Dedifferentiated amniotic fluid mesenchymal stem cell (primary cell): ENCODE results near the gene UNC5B.

Experiments used
- DNase-seq: peaks from one replicate; pipeline ENCODE4 v3.0.0-alpha.2; 2016; ENCODE audit errors: extremely low spot score

The UNC5B gene

DNA sequence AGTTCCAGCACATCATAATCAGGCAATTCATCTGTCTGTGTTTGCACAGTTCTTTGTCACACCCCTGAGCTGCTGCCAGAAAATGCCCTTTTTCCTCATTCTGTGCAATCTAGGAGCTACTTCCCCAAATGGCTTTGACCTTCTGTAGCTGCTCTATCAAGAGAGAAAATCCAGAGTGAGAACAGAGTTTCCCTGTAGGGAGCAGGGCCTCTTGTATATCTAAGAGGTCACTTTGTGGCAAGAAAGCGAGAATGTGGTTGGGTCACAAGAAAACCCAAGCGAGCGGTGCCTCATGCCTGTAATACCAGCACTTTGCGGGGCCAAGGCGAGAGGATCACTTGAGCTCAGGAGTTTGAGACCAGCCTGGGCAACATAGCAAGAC, 131.0 kb downstream of the UNC5B start:
- DNase-seq = no peak

DNA sequence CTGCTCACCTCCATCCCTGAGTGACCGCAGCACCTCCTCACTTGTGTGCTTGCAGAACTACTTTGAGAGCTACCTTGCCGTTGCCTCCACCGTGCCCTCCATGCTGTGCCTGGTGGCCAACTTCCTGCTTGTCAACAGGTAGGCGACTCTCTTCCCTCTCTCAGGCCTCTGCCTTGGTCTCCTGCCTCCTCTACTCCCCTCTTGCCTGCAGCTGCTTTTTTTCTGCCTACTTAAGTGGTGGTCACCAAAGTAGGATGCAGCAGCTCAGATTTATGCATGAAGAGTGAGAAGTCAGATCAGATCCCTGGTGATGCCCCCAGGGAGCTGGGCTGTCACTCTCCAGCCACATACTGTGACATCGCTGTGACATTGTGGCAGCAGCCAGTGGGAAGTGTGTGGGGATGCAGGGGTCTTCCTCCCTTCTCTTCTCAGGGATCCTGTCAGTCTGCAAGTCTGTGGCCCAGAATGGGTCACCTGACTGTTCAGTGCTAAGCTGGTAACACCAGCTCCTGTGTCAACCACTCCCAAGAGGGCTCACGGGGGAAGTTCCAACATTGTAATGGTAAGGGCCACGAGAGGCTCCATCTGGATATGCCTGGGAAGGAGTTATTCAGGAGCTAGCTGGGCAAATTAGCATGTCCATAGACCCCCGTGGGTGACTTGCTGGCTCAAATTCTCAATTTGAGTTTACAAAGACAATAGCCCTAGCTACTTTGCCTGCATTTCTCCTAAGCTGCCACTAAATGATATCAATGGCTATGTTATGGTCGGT, 132.0 kb downstream of the UNC5B start:
- no peak for DNase-seq

DNA sequence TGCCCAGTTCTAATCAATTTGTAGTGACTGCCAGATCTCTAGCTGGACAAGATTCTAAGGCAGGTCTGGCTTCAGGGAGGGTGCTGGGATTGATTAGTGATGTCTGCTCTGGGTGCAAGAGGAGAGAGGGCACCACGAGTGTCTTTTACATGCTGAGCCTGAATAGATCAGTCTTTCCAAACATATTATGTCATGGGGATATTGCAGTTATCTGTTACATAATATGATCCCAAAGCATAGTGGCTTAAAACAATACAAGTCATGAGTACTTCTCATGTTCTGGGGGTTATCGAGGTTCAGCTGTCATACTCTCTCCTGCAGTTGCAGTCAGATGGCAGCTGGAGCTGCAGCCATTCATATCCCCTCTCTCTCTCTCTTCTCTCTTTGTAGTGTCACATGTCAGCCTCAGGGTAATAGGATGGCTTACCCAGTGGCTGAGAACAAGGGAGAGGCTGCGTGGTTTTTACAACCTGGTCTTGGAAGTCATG, 132.7 kb downstream of the UNC5B start:
- no peak for DNase-seq

DNA sequence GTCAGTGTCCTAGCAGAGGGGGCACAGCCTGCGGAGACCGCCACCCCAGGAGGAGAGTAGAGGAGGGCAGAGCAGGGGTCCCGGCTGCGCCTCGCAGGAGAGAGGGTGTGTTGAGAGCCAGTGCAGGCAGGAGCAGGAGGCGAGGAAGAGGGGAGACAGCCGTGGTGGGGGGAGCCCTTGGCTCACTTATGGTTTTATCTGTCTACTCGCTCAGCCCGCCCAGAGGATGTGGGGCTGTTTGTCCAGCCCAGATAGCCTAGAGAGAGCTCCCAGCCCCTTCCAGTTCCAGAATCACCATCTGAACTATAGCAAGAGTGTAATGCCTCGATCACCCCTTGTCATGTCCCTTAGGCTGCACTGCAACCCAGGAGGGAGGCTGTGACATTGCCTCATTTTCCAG, 133.3 kb downstream of the UNC5B start:
- DNase-seq = no peak

DNA sequence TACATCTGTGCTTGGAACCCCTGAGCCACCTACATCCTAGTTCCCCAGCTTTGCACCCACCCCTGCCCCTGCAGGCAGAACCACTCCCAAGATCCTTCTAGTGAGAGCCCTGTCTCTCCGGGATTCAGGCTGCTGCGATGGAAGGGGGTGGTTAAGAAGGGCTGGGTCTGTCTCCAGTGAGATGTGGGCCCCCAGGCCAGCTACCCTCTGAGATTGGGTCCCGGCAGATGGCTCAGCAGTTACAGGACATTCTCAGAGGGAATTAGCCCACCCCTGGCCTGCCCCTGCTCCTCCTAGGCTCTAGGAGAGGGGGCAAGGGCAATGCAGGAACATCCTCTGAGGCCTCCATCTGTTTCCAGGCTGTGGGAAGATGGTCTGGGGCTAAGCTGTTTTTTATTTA, 134.4 kb downstream of the UNC5B start:
- no peak for DNase-seq

DNA sequence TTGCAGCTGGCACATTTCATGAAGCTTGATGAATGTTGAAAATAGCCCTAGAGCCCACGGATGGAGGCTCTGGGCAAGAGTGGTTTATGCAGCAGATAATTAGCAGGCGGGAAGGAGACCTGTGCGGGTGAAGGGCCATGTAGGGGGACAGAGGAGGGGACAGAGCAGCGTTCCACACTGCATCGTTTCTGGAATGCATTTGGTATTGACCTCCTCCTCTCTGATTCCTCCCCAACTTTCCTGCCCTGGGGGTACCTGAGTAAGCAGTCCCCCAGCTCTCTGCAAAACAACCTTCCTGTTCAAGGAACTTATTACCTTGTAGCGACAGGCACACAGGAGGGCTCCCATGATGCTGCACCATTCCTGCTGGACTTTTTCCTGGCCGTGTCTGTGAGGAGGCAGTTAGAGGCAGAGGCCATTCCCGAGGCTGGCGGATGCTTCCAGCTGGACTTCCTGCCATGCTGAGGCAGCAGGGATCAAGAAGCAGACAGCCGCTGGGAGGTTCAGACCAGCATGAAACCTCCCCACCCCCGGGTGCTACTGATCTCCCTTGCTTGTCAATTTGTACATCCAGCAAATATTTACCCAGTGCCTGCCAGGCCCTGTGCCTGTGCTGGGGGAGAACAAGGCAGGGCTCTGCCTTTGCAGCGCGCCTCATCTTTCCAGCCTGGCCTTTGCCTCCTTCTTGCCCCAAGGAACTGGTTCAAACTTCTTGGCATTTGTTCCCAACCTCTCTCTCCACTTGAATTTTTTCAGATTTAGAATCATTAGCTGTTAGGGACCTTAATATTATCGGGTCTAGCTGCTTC, 135.4 kb downstream of the UNC5B start:
- no peak for DNase-seq

DNA sequence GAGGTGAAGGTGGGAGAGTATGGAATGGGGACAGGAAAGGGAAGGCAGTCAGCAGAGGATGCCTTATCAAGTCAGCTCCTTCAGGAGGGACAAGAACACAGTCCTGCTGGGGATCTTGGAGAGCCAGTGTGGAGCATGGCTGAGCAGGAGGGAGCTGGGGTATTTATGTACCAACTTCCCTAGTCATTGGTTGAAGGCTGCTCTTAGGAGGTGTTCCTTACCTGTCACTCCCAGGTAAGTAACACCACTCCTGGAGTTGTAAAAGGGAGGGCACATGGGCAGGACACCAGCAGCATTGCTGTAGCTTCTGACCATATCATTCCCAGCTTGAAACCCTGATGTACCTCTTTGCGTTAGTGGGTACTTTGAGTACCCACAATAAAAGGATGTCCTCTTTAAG, 136.5 kb downstream of the UNC5B start:
- DNase-seq = no peak

DNA sequence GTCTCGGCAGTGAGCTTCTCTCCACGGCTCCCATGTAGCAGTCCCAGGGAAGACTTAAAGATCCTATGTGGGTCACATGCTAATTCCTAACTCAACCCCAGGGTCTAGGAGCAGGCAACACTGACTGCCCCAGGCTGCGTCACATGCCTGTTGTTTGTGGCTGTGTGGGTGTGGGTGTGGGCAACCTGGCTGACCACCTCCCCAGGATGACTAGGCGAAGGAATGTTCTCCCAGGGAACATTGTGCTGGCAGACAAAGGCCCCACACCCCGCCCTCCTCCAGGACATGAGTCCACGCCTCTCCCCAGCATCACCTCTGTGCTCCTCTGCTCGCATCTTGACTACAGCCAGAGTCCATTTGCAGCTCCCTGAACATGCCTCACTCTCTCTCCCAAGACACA, 137.0 kb downstream of the UNC5B start:
- no peak for DNase-seq

DNA sequence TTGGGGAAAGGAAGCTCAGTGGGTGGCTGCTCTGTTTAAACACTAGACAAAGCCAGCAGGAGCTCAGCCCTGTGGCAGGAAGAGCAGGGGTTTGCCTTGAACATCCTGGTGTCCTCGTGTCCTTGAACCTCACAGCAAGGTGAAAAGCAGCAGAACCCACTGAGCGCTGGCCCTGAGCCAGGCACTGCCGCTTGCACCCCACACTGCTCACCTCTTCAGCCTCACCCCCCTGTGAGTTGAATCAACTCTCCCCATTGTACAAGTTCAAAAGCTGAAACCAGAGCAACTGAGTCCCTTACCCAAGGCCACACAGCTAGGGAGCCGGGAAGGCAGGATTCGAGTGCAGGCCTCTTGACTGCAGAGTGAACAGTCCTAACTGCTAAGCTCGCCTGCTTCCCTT, 138.7 kb downstream of the UNC5B start:
- DNase-seq = no peak

DNA sequence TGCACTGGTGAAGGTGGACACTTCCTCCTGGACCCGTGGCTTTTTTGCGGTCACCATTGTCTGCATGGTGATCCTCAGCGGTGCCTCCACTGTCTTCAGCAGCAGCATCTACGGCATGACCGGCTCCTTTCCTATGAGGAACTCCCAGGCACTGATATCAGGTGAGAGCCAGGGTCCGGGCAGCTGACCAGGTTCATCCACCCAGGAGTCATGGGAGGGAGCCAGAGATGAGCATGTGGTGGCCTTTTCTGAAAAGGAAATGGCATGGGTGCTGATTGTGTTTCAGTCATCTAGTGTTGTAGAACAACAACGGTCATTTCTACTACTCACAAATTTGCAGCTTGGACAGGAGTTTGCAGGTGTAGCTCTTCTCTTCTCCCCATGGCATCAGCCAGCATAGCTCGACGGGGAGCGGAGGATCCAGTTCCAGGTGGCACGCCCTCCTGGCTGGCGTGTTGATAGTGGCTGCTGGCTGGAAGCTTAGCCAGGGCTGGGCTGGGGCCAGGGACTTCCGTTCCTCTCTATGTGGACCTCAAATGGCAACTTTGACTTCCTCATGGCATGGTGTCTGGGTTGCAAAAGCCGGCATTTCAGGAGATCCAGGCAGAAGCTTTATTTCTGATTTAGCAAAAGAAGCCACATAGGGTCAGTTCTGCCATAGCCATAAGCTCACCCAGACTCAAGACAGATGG, 139.4 kb downstream of the UNC5B start:
- DNase-seq = no peak
